GM11168 (cell line): Measurements from ENCODE around the gene SH3PXD2A.

Experiments
- in situ Hi-C: fragments of 300-500 bp; cut with MboI; formaldehyde crosslinking; loops from one replicate; pipeline ENCODE4 v1.12.0; 2022; ENCODE audit warnings: low sequenced_read_pairs; ENCODE audit not compliant: unreplicated experiment

SH3PXD2A gene

DNA sequence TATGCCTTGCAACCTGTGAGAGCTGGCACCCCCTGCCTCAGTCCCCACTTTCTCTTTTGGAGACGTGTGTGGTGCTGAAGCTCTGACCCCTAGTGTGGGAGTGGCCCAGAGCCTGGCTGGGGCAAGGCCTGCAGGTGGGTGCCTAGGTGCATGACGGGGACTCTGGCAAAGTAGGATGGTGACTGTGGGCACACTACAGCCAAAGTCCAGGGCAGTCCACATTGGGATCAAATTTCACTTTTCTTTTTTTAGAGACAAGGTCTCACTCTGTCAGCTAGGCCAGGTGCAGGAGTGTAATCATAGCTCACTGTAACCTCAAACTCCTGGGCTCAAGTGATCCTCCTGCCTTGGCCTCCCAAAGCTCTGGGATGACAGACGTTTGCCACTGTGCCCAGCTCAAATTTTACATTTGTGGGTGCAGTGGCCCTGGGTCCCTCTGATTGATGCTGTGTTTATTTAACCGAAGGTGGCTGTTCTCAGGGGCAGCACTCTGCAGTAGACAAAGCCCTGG lies 309.6 kb downstream of the SH3PXD2A start:
- in situ Hi-C loops: no loop called here

DNA sequence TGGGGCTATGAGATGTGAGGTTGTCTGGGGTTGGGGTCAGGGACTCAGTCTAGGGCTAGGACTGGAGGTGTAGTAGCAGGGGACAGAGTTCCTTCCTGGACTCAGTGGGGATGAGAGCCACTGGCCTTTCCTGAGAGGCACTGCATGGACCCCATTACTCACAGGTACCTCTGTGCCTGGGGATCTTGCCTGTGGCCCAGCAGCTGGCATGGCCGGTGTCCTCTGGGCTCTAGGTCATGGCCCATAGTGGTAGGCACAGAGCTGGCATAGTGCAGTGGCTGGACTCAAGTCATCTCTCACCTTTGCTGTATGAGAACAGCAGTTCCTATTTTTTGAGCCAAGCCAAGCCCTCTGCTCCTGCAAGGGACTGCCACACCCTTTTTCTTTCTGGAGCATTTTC lies 310.0 kb downstream of the SH3PXD2A start:
- in situ Hi-C loops: no loop called here

DNA sequence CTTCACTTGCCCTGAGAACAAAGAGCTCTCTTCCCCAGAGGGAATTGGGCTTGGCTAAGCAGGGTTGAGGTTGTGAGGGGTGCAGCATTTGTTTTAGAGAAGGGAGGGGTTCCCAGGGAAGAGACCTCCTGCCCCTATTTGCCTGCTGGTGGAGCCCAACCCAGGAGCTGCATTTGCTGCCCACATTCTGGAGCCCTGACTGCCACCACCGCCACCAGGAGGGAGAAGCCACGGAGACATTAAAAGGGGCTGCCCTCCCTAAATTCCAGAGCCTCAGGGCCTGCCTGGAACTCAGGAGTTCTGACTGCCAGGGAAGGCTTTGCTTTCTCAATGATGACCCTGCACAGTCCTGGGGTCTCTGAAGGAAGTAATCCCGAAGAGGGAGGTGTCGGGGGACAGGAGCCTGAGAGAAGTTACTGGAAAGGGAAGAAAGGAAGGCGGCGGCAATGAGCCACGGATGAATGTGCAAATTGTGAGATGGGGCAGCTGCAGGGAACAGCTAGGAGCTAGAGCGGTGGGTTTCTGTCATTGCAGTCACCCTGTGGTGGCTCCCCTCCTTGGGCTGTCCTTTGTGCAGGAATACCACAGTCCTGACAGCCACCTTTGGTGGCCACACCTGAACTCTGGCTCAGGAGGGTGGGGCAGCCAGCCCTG lies 310.6 kb downstream of the SH3PXD2A start:
- in situ Hi-C loops: no loop called here
